ENCODE data around the gene ANTKMT.
"Not testable (repeated sequence)": the region's sequence is repeated elsewhere in the genome, so short reads cannot be mapped to it uniquely, and the experiment has no call there.

Gene ANTKMT

GRCh38 chr16:743794-744500 is 23.0 kb downstream of the ANTKMT start:
- no peak for DNase-seq (ENCODE audit: low read depth in 2 of 2)

GRCh38 chr16:745739-746138 is 24.8 kb downstream of the ANTKMT start:
- no peak for DNase-seq (ENCODE audit: low read depth in 2 of 2)

GRCh38 chr16:746637-747036 is 25.7 kb downstream of the ANTKMT start:
- no peak for DNase-seq (ENCODE audit: low read depth in 2 of 2)

DNA sequence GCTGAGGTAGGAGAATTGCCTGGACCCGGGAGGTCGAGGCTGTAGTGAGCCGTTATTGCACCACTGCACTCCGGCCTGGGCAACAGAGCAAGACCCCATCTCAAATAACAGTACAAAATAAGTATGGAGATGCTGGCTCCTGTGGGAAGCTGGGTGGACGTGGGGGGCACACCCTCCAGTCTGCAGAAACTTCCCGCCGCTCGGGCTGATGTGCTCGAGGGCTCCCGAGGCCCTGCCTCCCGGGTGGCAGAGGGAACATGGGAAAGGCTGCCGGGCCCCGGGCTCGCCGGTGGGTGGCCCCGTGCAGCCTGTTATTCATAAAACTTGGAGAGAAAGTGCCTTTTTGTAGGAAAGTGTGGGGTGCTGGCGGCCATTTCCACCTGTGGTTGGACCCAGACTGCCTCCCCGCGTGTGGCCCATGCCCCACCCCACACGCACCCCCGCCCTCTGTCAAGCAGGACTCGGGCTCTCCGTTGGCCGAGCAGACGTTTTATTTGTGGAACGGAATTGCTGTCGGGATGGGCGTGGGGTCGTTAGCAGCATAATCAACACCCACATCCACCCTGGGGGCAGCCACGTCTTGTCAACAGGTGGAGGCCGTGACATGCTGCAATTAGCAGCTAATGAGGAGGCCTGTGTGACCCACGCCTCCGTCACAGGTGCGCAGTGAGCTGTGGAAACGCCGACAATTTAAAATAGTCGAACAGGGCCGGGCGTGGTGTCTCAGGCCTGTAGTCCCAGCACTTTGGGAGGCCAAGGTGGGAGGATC is 27.2 kb downstream of the ANTKMT start:
- DNase-seq (ENCODE audit: low read depth in 2 of 2), result no peak

DNA sequence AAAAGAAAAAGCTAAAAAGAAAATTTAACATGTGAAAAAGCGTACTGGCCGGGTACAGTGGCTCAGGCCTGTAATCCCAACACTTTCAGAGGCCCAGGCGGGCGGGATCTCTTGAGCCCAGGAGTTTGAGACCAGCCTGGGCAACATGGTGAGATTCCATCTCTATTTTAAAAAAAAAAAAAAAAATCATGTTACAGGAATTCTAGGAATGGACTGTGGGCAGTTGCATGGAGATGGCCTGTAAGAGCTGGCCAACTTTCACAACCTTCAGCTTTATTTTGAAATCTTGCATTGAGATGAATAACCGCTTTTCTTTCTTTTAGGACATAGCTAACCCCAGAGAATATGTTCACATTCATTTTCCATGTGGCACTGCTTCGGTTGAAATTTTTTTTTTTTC is 28.1 kb downstream of the ANTKMT start:
- DNase-seq (ENCODE audit: low read depth in 2 of 2), result no peak

GRCh38 chr16:750485-750884 is 29.5 kb downstream of the ANTKMT start:
- no peak for DNase-seq (ENCODE audit: low read depth in 2 of 2)

GRCh38 chr16:751152-752006 is 30.4 kb downstream of the ANTKMT start:
- DNase-seq (ENCODE audit: low read depth in 2 of 2), result no peak

- DNase-seq (ENCODE audit: low read depth in 2 of 2), result no peak
These were observed 31.0 kb downstream of the ANTKMT start for GRCh38 chr16:752007-752312.

DNA sequence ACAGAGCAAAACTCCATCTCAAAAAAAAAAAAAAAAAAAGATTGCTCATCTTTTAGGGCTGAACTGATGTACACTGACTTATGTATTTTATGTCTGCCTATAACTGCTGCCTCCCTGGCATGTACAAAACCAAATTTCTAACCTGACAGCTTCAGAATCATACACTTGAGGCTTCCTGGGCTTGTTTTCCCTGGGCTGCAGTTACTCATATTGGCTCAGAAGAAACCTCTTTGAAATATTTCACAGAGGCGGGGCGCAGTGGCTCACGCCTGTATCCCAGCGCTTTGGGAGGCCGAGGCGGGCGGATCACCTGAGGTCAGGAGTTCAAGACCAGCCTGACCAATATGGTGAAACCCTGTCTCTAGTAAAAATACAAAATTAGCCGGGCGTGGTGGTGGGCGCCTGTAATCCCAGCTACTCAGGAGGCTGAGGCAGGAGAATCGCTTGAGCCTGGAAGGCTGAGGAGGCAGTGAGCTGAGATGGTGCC is 33.2 kb downstream of the ANTKMT start:
- DNase-seq (ENCODE audit: low read depth in 2 of 2), result not testable (repeated sequence)

- DNase-seq (ENCODE audit: low read depth in 2 of 2), result no peak
These were observed 33.7 kb downstream of the ANTKMT start for GRCh38 chr16:754656-755055.

GRCh38 chr16:756428-756827 is 35.5 kb downstream of the ANTKMT start:
- no peak for DNase-seq (ENCODE audit: low read depth in 2 of 2)

- DNase-seq (ENCODE audit: low read depth in 2 of 2), result no peak
These were observed 38.4 kb downstream of the ANTKMT start for GRCh38 chr16:759110-759910.

- no peak for DNase-seq (ENCODE audit: low read depth in 2 of 2)
These were observed 39.1 kb downstream of the ANTKMT start for GRCh38 chr16:760065-760464.

- no peak for DNase-seq (ENCODE audit: low read depth in 2 of 2)
These were observed 39.8 kb downstream of the ANTKMT start, which contains the start of gene MSLN for GRCh38 chr16:760545-761343. Gene MSLN, plus strand, starts transcription at chr16:760734. Its CDS starts 1,947 bp downstream, at chr16:762681.

- DNase-seq (ENCODE audit: low read depth in 2 of 2), result no peak
These were observed 40.9 kb downstream of the ANTKMT start for GRCh38 chr16:761625-762513.

DNA sequence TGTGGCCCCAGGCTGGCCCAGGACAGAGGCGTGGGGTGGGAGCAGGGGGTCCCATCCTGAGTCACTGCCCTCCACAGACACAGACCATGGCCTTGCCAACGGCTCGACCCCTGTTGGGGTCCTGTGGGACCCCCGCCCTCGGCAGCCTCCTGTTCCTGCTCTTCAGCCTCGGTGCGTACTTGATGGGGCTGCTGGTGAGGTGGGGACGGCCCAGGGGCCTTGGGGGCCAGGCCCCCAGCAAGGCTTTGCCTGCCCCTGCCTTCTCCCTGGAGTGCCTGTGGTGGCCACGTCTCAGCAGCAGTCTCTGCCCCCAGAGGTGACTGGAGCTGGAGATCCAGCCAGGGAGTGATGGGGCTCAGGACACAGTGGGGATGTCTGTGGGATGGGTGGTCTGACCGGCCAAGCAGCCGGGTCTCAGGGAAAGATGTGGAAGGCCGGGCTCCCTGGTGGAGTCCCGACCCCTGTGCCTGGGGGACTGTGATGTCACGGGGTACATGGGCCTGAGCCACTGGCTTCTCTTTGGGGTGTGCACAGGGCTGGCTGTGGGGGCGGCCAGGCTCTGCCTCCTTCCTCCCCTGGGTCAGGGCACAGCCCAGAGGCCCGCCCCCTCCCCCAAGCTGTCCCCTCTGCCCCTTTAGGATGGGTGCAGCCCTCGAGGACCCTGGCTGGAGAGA is 41.8 kb downstream of the ANTKMT start:
- DNase-seq (ENCODE audit: low read depth in 2 of 2), result no peak

DNA sequence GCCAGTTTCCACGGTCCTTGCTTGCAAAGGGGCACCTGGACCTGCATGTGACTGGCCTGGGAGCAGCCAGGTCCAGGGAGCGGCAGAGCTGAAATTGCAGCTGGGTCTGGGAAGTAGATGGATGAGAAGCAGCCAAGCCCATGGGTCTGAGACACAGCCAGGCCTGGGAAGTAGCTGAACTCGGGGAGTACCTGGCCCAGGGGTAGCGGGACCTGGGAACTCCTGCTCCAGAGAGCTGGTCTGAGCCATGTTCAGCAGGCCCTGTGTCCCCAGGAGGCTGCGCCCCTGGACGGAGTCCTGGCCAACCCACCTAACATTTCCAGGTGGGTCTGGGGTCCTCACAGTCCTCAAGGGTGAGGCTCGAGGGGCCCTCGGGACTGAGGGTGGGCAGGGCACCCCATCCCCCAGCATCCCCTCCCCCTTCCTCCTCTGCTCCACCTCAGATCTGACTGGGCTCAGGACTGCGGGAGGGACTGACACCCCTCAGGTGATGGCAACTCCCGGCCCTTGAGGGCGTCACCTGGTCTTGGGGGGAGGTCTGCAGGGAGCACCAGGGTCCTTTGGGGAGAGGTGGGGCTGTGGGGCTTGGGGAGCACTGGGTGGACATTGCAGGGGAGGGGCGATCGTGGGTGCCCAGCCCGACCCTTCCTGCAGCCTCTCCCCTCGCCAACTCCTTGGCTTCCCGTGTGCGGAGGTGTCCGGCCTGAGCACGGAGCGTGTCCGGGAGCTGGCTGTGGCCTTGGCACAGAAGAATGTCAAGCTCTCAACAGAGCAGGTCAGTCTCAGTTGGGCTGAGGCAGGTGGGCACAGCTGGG is 42.6 kb downstream of the ANTKMT start:
- DNase-seq (ENCODE audit: low read depth in 2 of 2), result no peak

GRCh38 chr16:764184-764750 is 43.3 kb downstream of the ANTKMT start:
- DNase-seq (ENCODE audit: low read depth in 2 of 2), result no peak

Data from stimulated activated CD8-positive, alpha-beta memory T cell treated with anti-CD3 and anti-CD28 coated beads, Interleukin-15, amount 100 ng/mL, for 48 hours (primary cell).